Caki2 (cell line): ENCODE measurements around the gene OR9Q2. TPM values are rescaled to one million over a fixed set of nuclear protein-coding genes. Genes with fewer than 3 reads are reported as not detected.
"Not testable (repeated sequence)": the region's sequence is repeated elsewhere in the genome, so short reads cannot be mapped to it uniquely, and the experiment has no call there.

ENCODE experiments used
- DNase-seq: peaks from one replicate; pipeline ENCODE4 v3.0.0-alpha.2; 2015; ENCODE audit warnings: low read depth
- in situ Hi-C: cut with HindIII; loops from 2 replicates; pipeline ENCODE4 v1.10.0; 2016; ENCODE audit warnings: low sequenced_read_pairs, low pct_unique_long_range_greater_than_20kb, mixed read lengths
- total RNA-seq: library from RNA; depleted of rRNA; stranded (reverse); fragments of >200 nt; shearing (Covaris generic); gene quantifications from 2 replicates; pipeline ENCODE4 v1.2.3, GENCODE V29; 2014; ENCODE audit warnings: low replicate concordance; rRNA removed

OR9Q2 gene, protein sequence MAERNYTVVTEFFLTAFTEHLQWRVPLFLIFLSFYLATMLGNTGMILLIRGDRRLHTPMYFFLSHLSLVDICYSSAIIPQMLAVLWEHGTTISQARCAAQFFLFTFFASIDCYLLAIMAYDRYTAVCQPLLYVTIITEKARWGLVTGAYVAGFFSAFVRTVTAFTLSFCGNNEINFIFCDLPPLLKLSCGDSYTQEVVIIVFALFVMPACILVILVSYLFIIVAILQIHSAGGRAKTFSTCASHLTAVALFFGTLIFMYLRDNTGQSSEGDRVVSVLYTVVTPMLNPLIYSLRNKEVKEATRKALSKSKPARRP
- total RNA-seq, result not detected in 2 replicates

DNA sequence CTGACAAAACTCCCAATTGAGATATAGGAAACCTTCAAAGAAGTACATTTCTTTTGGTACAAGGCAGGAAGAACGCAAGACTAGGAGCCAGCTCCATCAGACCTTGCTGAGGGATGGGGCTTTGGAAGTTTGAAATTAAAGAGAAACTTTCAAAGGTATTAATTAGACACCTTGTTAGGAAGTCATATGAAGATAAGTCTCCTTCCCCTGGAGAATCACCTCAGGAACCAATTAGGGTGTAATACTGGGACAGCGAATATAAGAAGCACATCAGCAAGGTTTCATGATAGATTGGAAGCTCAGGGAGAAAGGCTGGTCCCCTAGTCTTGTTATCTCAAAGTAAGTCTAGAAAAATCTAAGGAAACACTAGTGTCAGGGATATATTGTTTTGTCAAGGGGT, at the start of gene OR9Q2:
Gene OR9Q2 (plus strand): TSS at position 301 of the 400 bp plus-strand sequence. CDS start 1,421 bp downstream, outside the sequence.
- in situ Hi-C loops, result no loop called here
- DNase-seq, result no peak

DNA sequence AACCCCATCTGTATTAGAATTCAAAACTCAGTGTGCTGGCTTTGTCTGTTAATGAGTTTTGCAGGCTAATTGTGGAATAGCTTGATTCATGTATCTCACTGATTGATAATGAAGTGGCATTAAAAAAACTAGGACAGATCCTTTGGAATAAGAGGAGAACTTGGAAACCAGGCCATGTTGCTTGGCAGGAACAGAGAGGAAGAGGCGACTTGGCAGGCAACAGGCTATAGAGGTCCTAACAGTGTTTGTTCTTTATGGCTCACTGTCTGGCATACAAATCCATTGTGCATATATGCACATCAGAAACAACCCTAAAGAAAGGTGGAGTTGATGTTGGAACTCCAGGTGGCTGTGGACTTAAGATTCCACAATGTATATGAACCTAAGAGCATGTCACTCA, 46.1 kb upstream of the OR9Q2 start:
- no peak for DNase-seq
- in situ Hi-C loops, result no loop called here

DNA sequence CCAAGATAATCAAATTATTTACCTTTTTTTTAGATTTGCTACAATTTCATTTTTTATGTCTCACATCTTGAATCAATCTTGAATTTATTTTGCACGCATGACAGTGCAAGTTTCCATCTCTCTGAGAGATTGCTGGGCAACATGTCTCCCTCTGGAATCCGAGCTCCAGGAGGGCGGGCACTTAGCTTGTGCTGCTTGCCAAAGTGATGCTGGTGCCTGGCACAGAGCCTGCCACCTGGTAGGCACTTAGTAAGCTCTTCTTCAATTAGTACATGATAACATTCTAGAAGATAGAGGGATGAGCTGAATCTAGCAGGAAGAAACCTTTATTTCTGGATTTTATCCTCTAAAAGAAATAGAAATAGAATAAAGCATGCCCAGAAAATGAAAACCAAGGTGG, 36.1 kb upstream of the OR9Q2 start:
- in situ Hi-C loops, result no loop called here

DNA sequence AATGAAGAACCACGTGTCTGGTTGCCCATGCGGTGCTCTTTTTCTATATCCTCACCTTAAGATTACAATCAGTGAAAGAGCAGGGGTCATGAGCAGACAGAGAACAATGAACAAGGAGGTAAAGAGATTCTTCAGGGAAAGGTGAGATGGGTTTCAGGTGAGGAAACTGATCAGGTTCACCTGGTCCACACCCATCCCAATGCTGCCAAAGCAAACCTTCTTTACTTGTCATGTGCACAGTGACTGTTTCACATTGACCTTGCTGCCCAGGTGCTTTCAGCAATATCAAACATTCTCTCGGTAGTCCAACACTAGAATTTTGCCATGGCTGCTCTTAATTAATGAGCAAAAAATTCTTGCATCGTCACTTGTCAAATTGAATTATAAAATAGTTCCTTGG, 24.5 kb upstream of the OR9Q2 start:
- no peak for DNase-seq
- in situ Hi-C loops, result no loop called here

More for the DNA sequence above, 36.1 kb upstream of the OR9Q2 start:
- DNase-seq, result no peak

DNA sequence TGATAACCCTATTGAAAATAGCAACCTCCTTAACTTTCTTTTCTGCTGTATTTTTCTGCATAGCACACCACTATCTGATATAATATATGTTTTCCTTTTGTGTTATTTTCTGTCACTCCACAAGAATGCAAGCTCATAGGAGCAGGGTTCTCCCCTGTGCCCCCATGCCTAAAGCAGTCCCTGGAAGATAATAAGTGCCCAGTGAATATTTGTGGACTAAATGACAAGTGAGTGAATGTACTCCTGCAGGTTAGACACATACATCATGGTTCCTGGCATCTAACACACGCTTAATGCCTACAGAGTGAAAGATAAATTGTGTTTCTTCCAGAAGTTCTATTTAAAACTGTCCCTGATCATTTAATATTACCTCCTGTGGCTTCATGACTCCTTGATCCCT, 23.9 kb upstream of the OR9Q2 start:
- in situ Hi-C loops, result no loop called here
- no peak for DNase-seq

DNA sequence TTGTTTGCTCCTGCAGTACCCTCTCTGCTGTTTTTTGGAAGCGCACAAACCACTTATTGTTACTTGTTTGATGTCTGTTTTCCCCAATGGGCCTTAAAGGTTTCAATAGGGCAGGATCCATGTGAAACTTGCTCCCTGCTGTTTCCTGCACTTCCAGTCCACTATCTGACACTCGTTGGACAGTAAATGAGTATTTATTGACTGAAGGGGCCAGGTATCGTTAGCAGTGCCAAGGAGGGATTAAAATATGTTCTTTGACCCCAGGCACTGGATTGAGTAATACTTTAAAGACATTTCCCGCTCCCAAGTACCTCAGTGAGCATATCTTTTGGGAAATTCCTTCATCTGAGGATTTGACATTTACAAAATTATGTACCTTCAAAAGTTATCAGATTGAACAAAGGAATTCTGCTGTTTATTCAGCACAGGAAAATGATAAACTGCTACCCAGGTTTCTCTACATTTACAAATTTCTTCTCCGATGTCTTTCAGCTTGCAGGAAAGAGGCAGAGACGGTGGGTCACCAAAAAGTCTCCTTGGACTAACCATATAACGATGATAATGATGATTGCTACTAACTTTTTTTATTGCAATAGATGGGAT, 23.3 kb upstream of the OR9Q2 start:
- in situ Hi-C loops, result no loop called here
- DNase-seq, result no peak

DNA sequence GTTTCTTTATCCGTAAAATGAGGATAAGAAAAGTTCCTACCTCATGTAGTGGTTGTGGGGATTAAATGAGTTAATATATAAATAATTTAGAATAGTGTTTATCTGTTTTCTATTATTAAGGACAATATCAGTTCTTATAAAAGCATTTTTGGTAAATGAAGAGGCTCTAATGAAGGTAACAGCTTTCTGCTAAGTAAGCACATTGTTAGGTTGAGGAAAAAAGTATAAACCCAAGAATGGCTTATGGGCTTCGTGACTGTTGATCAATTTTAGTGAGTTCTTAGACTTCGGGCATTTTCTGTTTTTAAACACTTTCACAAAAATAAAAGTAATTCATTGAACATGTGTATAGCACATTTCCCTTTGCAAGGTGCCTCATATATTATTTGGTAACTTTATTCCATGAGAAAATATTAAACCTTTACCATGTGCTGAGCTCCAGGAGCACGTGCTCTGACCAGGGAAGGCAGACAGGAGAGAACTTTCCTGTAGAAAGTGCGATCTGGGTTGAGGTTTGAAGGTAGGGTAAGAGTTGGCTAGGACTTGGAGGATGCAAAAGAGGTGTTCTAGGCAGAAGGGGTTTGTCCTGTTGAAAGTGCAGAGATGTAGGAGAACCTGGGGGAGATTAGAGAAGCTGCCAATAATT, 11.3 kb upstream of the OR9Q2 start:
- in situ Hi-C loops, result no loop called here
- no peak for DNase-seq

DNA sequence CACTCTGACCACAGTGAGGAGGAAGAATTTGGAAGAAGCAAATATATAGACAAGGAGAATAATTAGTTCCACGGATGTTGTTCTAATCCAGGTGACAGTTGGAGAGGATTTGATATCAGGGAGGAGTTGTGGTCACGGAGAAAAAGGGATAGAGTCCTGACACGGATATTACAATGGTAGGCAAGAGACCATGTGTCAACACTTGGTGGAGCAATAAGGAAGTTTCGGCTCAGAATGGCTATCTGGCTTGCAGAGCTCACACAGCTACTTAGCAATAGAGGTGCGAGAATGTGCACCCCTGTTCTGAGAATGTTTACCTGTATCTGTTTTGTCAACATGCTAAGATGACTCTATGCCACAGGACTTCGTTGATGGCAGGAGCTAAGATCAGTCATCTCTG, 10.4 kb upstream of the OR9Q2 start:
- no peak for DNase-seq
- in situ Hi-C loops, result no loop called here

DNA sequence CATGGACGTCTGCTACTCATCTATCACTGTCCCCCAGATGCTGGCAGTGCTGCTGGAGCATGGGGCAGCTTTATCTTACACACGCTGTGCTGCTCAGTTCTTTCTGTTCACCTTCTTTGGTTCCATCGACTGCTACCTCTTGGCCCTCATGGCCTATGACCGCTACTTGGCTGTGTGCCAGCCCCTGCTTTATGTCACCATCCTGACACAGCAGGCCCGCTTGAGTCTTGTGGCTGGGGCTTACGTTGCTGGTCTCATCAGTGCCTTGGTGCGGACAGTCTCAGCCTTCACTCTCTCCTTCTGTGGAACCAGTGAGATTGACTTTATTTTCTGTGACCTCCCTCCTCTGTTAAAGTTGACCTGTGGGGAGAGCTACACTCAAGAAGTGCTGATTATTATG, 9.2 kb upstream of the OR9Q2 start:
- no peak for DNase-seq
- in situ Hi-C loops, result no loop called here

DNA sequence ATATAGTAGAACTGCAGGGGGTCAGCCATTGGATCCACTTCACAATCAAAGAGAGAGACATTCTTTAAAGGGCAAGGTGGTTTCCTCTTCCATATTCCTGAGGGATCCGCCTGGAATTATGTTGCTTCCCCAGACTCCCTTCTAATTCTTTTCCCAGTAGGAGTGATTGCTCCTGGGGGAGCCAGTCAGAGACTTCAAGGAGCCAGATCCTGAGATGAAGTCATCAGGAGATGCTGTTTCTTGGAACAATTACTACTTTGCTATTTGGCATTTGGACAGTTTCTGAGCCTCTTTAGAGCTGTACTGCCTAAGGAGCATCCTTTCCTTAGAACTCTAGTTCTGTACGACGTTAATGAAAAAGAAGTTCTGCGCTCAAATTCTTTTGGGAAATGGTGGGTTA, 1.9 kb upstream of the OR9Q2 start:
- in situ Hi-C loops, result no loop called here
- no peak for DNase-seq

DNA sequence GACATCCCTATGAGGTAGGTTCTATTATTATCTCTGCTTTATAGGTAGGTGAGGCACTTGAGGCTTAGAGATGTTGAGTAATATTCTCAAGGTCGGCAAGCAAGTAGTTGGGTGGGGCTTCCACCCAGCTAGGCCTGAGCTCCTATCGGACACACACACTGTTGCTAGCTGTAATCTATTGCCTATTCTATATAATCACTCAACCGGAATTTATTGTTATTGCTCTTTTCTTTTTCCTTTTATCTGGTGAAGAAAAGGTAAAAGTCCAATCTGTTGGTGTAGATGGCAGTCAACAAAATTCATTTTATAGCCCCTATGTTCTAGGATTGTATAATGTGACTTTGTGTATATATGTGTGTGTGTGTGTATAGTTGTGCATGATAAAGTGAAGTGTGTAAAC, 3.4 kb downstream of the OR9Q2 start:
- in situ Hi-C loops, result no loop called here
- no peak for DNase-seq

DNA sequence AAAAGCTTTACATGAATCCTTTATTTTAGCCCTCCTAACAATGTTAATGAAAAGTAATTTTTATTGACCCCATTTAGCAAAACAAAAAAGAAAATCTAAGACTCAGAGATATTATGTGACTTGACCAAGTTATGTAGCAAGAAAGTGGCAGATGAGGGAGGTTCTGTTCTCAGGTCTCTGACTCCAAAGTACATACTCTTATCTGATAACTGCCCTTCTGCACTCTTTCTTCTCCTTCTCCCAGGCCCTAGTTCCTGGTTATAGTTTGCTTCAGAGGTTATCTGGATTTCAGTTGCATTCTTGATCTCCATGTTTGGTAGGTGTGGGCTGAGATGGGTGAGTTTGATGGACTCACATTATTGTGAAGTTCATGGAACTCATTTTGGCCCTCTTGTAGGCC, 4.5 kb downstream of the OR9Q2 start:
- no peak for DNase-seq
- in situ Hi-C loops, result no loop called here

DNA sequence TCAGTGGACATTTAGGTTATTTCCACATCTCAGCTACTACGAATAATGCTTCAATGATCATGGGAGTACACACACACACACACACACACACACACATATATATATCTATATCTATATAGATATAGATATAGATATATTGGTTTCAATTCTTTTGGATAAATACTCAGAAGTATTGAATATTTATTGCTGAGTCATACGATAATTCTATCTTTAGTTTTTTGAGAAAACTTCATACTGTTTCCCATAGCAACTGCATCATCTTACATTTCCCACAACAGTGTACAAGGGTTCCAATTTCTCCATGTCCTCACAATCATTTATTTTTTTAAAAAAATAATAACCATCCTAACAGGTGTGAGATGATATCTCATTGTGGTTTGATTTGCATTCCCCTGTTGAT, 7.1 kb downstream of the OR9Q2 start:
- in situ Hi-C loops, result no loop called here
- DNase-seq, result no peak

DNA sequence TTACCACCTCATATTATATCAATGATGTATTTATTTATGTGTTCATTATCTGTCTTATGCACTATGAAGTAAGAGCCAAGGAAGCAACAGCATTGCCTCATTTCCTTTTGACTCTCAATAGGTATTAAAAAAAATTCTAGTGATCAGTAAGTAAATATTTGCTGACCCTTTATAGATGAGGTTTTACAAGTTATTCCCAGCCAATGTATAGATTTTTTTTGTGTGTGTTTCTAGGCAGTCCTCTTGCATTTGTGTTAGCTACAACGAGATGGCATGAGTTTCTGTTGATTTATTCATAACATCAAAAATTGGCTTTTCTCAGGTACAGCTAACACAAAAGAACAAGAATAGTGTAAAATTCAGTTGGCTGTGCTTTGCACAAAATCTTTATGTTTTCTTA, 10.4 kb downstream of the OR9Q2 start:
- in situ Hi-C loops, result no loop called here
- no peak for DNase-seq

DNA sequence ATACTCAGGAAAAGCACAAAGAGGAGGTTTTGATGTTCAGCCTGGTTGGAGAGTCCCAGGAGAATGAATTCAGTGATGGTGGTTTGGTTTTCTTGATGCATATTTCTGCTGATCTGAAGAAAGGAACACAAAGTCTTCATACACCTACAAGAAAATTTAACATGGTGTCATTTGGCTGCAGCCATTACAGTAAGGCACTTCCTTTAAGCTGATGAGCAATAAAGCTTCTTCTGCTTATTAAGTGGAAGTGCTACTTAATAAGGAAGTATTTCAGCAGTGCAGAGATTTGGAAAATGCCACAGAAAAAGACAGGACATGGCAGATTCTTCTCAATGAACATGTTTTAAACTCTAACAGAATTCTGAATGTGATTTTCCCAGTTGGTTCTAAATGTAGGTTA, 15.2 kb downstream of the OR9Q2 start, which contains the start of gene OR1S2:
Gene OR1S2 (minus strand): TSS at position 101 of the 400 bp plus-strand sequence. CDS start 0 bp downstream, at position 101.
- DNase-seq, result no peak
- in situ Hi-C loops, result no loop called here

DNA sequence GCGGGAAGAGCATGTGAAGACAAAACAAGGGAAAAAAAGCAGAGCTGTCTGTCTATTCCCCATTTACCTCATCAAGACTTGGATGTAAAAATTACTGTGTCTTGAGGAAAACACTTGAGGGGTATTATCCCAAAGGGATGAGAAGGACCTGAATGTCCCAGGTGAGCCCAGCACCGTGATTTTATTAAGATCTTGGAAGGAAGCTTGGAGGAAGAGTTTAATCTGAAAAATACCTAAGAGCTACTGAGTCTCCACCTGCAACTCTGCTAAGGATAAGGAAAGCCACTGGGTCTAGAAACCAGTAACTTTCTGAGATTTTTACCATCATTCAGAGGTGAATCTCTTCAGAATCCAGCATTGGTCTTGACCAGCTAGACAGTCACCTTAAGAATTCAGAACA, 23.6 kb downstream of the OR9Q2 start, which contains the start of gene OR1S1:
Gene OR1S1 (plus strand): TSS at position 301 of the 400 bp plus-strand sequence.
- DNase-seq, in situ Hi-C loops: not testable (repeated sequence)

DNA sequence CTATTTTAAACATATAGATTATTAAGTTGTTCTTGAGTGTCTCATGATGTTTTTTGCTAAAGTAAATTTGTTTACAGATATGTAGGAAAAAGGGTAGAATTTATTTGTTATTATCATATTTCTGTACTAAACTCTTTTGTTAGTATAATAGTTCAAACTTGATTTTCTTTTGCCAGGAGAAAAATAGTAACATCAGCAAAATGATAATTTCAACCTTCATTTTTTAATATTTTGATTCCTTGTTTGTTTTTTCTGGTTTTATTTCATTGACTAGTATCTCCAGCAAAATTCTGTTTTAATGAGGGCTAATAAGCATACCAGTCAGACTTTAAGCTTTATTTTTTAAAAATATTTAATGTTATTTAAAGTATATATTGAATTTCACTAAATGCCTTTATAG, 27.6 kb downstream of the OR9Q2 start:
- in situ Hi-C loops, result no loop called here
- DNase-seq, result no peak

DNA sequence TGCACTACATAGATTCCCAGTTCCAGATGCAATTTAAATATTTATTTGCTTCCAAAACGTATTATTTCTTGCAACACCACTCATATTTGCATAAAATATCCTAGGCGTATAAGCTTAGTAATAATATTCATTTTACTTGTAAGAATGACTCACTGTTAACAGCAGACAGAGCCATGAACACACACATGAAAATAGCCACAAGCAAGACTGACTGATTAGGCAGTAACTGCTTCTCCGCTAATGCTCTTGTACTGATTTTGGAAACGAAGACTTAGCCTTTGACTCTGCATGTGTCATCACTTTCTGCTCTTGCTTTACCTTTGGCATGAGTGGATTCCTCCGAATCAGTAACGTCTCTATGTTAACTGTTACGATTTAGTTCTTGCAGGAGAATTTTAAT, 33.9 kb downstream of the OR9Q2 start:
- no peak for DNase-seq
- in situ Hi-C loops, result no loop called here

DNA sequence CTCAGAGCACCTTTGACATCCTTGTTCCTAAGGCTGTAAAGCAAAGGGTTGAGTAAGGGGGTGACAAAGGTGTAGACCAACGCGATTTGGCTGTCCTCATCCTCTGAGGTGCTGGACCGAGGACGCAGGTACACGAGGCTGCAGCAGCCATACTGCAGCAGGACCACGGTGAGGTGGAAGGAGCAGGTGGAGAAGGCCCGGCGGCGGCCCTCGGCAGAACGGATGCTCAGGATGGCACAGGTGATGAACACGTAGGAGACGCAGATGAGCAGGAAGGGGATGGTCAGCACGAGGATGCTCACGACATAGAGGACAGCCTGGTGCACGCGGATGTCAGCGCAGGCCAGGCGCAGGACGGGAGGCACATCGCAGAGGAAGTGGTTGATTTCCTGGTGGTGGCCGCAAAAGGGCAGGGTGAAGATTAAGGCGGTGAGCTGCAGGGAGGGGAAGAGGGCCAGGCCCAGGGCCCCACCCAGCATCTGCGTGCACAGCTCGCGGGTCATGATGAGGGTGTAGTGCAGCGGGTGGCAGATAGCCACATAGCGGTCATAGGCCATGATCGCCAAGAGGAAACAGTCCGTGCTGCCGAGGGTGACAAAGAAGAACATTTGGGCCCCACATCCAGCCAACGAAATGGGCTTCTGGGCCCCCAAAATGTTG, 39.2 kb downstream of the OR9Q2 start:
- no peak for DNase-seq
- in situ Hi-C loops, result no loop called here
